Thymus (tissue), 11 donors: ENCODE data around the gene TUBB. TPM values are rescaled to one million over a fixed set of nuclear protein-coding genes. Genes with fewer than 3 reads are reported as not detected.

Experiments
- DNase-seq, 9 donors: peaks; one replicate each; pipeline ENCODE4 v3.0.0-alpha.2; 2013; ENCODE audit warnings: low spot score in 9 of 9, low read depth in 6 of 9, missing footprints in 1 of 9
- H3K27ac ChIP-seq, 2 donors: one replicate each; pipeline ENCODE4 v1.5.1; 2013; ENCODE audit warnings: control low read depth in 1 of 2, low read depth in 1 of 2, low read length in 1 of 2, mild to moderate bottlenecking in 1 of 2, moderate library complexity in 1 of 2
- H3K27me3 ChIP-seq, 2 donors: one replicate each; pipeline ENCODE4 v1.5.1; 2013; ENCODE audit warnings: low read length in 1 of 2; ENCODE audit not compliant: control insufficient read depth in 2 of 2, insufficient read depth in 1 of 2
- H3K36me3 ChIP-seq, 2 donors: one replicate each; pipeline ENCODE4 v1.5.1; 2013; ENCODE audit warnings: low read length in 1 of 2, mild to moderate bottlenecking in 1 of 2, moderate library complexity in 1 of 2; ENCODE audit not compliant: control insufficient read depth in 2 of 2, insufficient read depth in 2 of 2
- H3K4me1 ChIP-seq, 2 donors: one replicate each; pipeline ENCODE4 v1.5.1; 2013; ENCODE audit warnings: low read length in 2 of 2; ENCODE audit not compliant: control insufficient read depth in 2 of 2, insufficient read depth in 2 of 2
- H3K4me3 ChIP-seq, 2 donors: one replicate each; pipeline ENCODE4 v1.5.1; 2013; ENCODE audit warnings: low read length in 2 of 2, control low read depth in 1 of 2, mild to moderate bottlenecking in 1 of 2
- H3K9me3 ChIP-seq, 2 donors: one replicate each; pipeline ENCODE4 v1.5.1; 2013; ENCODE audit warnings: low read length in 1 of 2, mild to moderate bottlenecking in 1 of 2; ENCODE audit not compliant: control insufficient read depth in 2 of 2, insufficient read depth in 1 of 2
- WGBS: extraction: QIAGEN DNeasy Blood & Tissue Kit; methylation state at CpG from one replicate; pipeline ENCODE4 v1.1.7; 2013; 5-methylcytosine and 5-hydroxymethylcytosine counted together
- polyA plus RNA-seq: library from polyadenylated mRNA; stranded (reverse); fragments of 200-250 nt; gene quantifications from one replicate; pipeline ENCODE4 v1.2.3, GENCODE V29; 2013
- total RNA-seq: library from RNA; stranded (reverse); fragments of 120-200 nt; gene quantifications from one replicate; pipeline ENCODE4 v1.2.4, GENCODE V29; 2013
- donor health status: healthy.

The TUBB gene
- total and polyA plus RNA-seq, 2 donors = 137 to 691 TPM

GRCh38 chr6:30743099-30744053, 23.2 kb downstream of the TUBB start:
- H3K4me1 ChIP-seq = peaks cover 4 to 49% of the 10 kb centered on the region in 2 donors
- 4% methylated on average over 55 of the region's 55 CpGs for WGBS
- peak in 2 of 9 donors; percentile 35 to 52 for DNase-seq
- peaks cover 0 to 10% of the 10 kb centered on the region in 2 donors for H3K9me3 ChIP-seq
- H3K27me3 ChIP-seq = peaks cover 0 to 20% of the 10 kb centered on the region in 2 donors
- peak overlapping the region; percentile 77 to 90 for H3K27ac ChIP-seq
- H3K4me3 ChIP-seq = peak overlapping the region; percentile 71 to 79
- peaks cover 0 to 20% of the 10 kb centered on the region in 2 donors for H3K36me3 ChIP-seq

- Histone ChIP-seq H3K4me1 (peaks cover 6 to 52% of the 10 kb centered on the region in 2 donors), H3K4me3 (peak within 1 kb of the TSS; percentile 71 to 79), H3K36me3 (peaks cover 0 to 13% of the 10 kb centered on the region in 2 donors), H3K27me3 (peaks cover 0 to 20% of the 10 kb centered on the region in 2 donors), H3K27ac (peak within 1 kb of the TSS; percentile 70 to 90), H3K9me3 (peaks cover 0 to 10% of the 10 kb centered on the region in 2 donors)
- under 1% methylated on average over 54 of the region's 54 CpGs for WGBS
- peak in 7 of 9 donors; percentile 63 to 89 (median 75) for DNase-seq
Observed at GRCh38 chr6:30744054-30744805, 24.1 kb downstream of the TUBB start, which contains the start of gene IER3. Gene IER3, minus strand, starts transcription at chr6:30744547. Its CDS starts 29 bp downstream, at chr6:30744518.

- no peak overlapping the region for H3K4me3 ChIP-seq
- no peak for DNase-seq
- peaks cover 0 to 5% of the 10 kb centered on the region in 2 donors for H3K9me3 ChIP-seq
- no peaks in the 10 kb centered on the region for H3K36me3 ChIP-seq
- H3K27ac ChIP-seq = no peak overlapping the region
- peaks cover 0 to 20% of the 10 kb centered on the region in 2 donors for H3K27me3 ChIP-seq
- 96% methylated on average over 1 of the region's 1 CpG for WGBS
- H3K4me1 ChIP-seq = peaks cover 6 to 37% of the 10 kb centered on the region in 2 donors
Observed at GRCh38 chr6:30747300-30747687, 27.1 kb downstream of the TUBB start.

GRCh38 chr6:30747902-30748769, 28.0 kb downstream of the TUBB start:
- no peak overlapping the region for H3K4me3 ChIP-seq
- no peak for DNase-seq

GRCh38 chr6:30748851-30749540, 28.8 kb downstream of the TUBB start:
- 90% methylated on average over 8 of the region's 8 CpGs for WGBS
- peaks cover 6 to 24% of the 10 kb centered on the region in 2 donors for H3K4me1 ChIP-seq
- H3K27ac ChIP-seq = no peak overlapping the region
- no peak overlapping the region for H3K4me3 ChIP-seq
- H3K9me3 ChIP-seq = peaks cover 0 to 4% of the 10 kb centered on the region in 2 donors
- peaks cover 0 to 6% of the 10 kb centered on the region in 2 donors for H3K27me3 ChIP-seq
- no peaks in the 10 kb centered on the region for H3K36me3 ChIP-seq
- DNase-seq = no peak

More at GRCh38 chr6:30747902-30748769, 28.0 kb downstream of the TUBB start:
- WGBS = 92% methylated on average over 6 of the region's 6 CpGs
- peaks cover 0 to 4% of the 10 kb centered on the region in 2 donors for H3K9me3 ChIP-seq
- peaks cover 0 to 15% of the 10 kb centered on the region in 2 donors for H3K27me3 ChIP-seq
- H3K4me1 ChIP-seq = peaks cover 6 to 33% of the 10 kb centered on the region in 2 donors
- no peaks in the 10 kb centered on the region for H3K36me3 ChIP-seq
- H3K27ac ChIP-seq = peak overlapping the region in 1 of 2 donors; percentile 43

GRCh38 chr6:30749554-30750378, 29.6 kb downstream of the TUBB start:
- Histone ChIP-seq H3K27me3 (no peaks in the 10 kb centered on the region), H3K9me3 (peaks cover 0 to 4% of the 10 kb centered on the region in 2 donors), H3K27ac (no peak overlapping the region), H3K36me3 (no peaks in the 10 kb centered on the region), H3K4me1 (peaks cover 3 to 16% of the 10 kb centered on the region in 2 donors), H3K4me3 (no peak overlapping the region)
- WGBS = 97% methylated on average over 12 of the region's 12 CpGs
- no peak for DNase-seq

- Histone ChIP-seq H3K4me1 (peaks cover 3 to 11% of the 10 kb centered on the region in 2 donors), H3K4me3 (no peak overlapping the region), H3K27me3 (no peaks in the 10 kb centered on the region), H3K27ac (no peak overlapping the region), H3K36me3 (no peaks in the 10 kb centered on the region), H3K9me3 (peaks cover 0 to under 1% of the 10 kb centered on the region in 2 donors)
- no peak for DNase-seq
Observed at GRCh38 chr6:30750379-30750668, 30.2 kb downstream of the TUBB start.
